ENCODE data around the gene CD300LG. TPM values are rescaled to one million over a fixed set of nuclear protein-coding genes. Genes with fewer than 3 reads are reported as not detected.

The CD300LG gene
- total RNA-seq, 1 donor from 2014 or later: 5.4 TPM

- Mint-ChIP-seq H3K27me3 (ENCODE audit: unreplicated experiment) (peaks cover 7% of the 10 kb centered on the region), H3K36me3 (ENCODE audit: low read depth, unreplicated experiment) (no peaks in the 10 kb centered on the region), H3K4me3 (ENCODE audit: unreplicated experiment) (no peak overlapping the region), H3K27ac (ENCODE audit: unreplicated experiment) (no peak overlapping the region), H3K4me1 (ENCODE audit: unreplicated experiment) (peaks cover 9% of the 10 kb centered on the region), H3K9me3 (ENCODE audit: unreplicated experiment) (no peaks in the 10 kb centered on the region)
- TF ChIP-seq CTCF (IDR thresholded peaks at IDR 0.05; ENCODE audit: unreplicated experiment): no peak
- no peak for DNase-seq (ENCODE audit: low spot score)
These were observed 4.0 kb upstream of the CD300LG start for GRCh38 chr17:43842975-43843325.

- no peak for DNase-seq (ENCODE audit: low spot score)
- H3K27me3 Mint-ChIP-seq (ENCODE audit: unreplicated experiment): peaks cover 7% of the 10 kb centered on the region
- no peak for TF ChIP-seq CTCF (IDR thresholded peaks at IDR 0.05; ENCODE audit: unreplicated experiment)
- peaks cover 9% of the 10 kb centered on the region for H3K4me1 Mint-ChIP-seq (ENCODE audit: unreplicated experiment)
- no peak overlapping the region for H3K4me3 Mint-ChIP-seq (ENCODE audit: unreplicated experiment)
- H3K27ac Mint-ChIP-seq (ENCODE audit: unreplicated experiment): no peak overlapping the region
- H3K9me3 Mint-ChIP-seq (ENCODE audit: unreplicated experiment): no peaks in the 10 kb centered on the region
- H3K36me3 Mint-ChIP-seq (ENCODE audit: low read depth, unreplicated experiment): no peaks in the 10 kb centered on the region
These were observed 2.7 kb upstream of the CD300LG start for GRCh38 chr17:43844241-43844640.

GRCh38 chr17:43845766-43846165 lies 1.2 kb upstream of the CD300LG start:
- Mint-ChIP-seq H3K4me1 (ENCODE audit: unreplicated experiment) (peaks cover 6% of the 10 kb centered on the region), H3K9me3 (ENCODE audit: unreplicated experiment) (no peaks in the 10 kb centered on the region), H3K27ac (ENCODE audit: unreplicated experiment) (no peak overlapping the region), H3K36me3 (ENCODE audit: low read depth, unreplicated experiment) (no peaks in the 10 kb centered on the region), H3K27me3 (ENCODE audit: unreplicated experiment) (peaks cover 6% of the 10 kb centered on the region), H3K4me3 (ENCODE audit: unreplicated experiment) (no peak overlapping the region)
- no peak for TF ChIP-seq CTCF (IDR thresholded peaks at IDR 0.05; ENCODE audit: unreplicated experiment)
- no peak for DNase-seq (ENCODE audit: low spot score)

- no peak overlapping the region for H3K4me3 Mint-ChIP-seq (ENCODE audit: unreplicated experiment)
- H3K4me1 Mint-ChIP-seq (ENCODE audit: unreplicated experiment): peaks cover 7% of the 10 kb centered on the region
- no peak overlapping the region for H3K27ac Mint-ChIP-seq (ENCODE audit: unreplicated experiment)
- TF ChIP-seq CTCF (IDR thresholded peaks at IDR 0.05; ENCODE audit: unreplicated experiment): peak; percentile 95
- H3K27me3 Mint-ChIP-seq (ENCODE audit: unreplicated experiment): peaks cover 6% of the 10 kb centered on the region
- no peaks in the 10 kb centered on the region for H3K36me3 Mint-ChIP-seq (ENCODE audit: low read depth, unreplicated experiment)
- no peaks in the 10 kb centered on the region for H3K9me3 Mint-ChIP-seq (ENCODE audit: unreplicated experiment)
- DNase-seq (ENCODE audit: low spot score): peak; percentile 96
These were observed 709 bp upstream of the CD300LG start for GRCh38 chr17:43846221-43846712.

- Mint-ChIP-seq H3K36me3 (ENCODE audit: low read depth, unreplicated experiment) (no peaks in the 10 kb centered on the region), H3K27me3 (ENCODE audit: unreplicated experiment) (peaks cover 6% of the 10 kb centered on the region), H3K9me3 (ENCODE audit: unreplicated experiment) (no peaks in the 10 kb centered on the region), H3K27ac (ENCODE audit: unreplicated experiment) (no peak overlapping the region), H3K4me3 (ENCODE audit: unreplicated experiment) (no peak overlapping the region), H3K4me1 (ENCODE audit: unreplicated experiment) (peaks cover 6% of the 10 kb centered on the region)
- no peak for DNase-seq (ENCODE audit: low spot score)
- TF ChIP-seq CTCF (IDR thresholded peaks at IDR 0.05; ENCODE audit: unreplicated experiment): no peak
These were observed 1.6 kb downstream of the CD300LG start for GRCh38 chr17:43848601-43849000.

Data from endothelial cell (in vitro differentiated cells).